AG20443 (cell line): ENCODE measurements around the gene PRKCA.
"Not testable (repeated sequence)": the region's sequence is repeated elsewhere in the genome, so short reads cannot be mapped to it uniquely, and the experiment has no call there.

Source experiments
- DNase-seq: peaks from one replicate; pipeline ENCODE4 v3.0.0; 2012; ENCODE audit warnings: low spot score, mixed read lengths

Gene PRKCA

DNA sequence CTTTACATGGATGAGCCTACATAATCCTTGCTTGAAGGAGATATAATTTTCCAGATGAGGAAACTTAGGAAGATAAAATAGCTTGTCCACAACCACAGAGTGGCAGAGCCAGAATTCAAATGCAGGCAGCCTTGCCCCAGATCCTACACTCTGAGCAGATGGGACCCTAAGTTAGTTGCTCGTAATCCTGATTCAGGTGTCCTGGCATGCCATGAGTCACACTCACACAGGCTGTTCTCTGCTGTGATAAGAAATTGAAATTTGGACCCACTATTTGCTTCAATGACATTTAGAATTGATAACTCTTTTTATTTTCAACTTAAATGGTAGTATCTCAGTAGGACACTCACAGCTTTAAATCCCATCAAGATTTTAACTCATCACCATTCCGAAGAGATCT, 381.8 kb downstream of the PRKCA start:
- no peak for DNase-seq

DNA sequence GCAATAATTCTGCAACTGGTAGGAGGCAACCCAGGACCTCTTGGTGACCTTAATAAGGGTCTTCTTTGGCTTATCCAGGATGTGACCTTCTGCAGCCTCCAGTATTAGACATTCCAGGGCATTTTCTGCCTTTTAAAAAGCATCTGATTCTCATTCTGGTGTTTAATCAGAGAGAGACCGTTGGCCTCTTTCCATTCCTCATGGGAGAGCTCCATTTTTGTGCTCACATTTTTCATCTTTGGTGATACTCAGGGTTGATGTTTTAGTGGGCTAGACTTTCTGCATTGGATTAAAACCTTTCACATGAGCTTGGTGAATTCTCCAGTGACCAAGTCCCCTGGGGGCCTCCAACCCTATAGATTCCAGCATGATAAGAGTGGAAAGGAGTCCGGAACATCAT, 382.3 kb downstream of the PRKCA start:
- no peak for DNase-seq

DNA sequence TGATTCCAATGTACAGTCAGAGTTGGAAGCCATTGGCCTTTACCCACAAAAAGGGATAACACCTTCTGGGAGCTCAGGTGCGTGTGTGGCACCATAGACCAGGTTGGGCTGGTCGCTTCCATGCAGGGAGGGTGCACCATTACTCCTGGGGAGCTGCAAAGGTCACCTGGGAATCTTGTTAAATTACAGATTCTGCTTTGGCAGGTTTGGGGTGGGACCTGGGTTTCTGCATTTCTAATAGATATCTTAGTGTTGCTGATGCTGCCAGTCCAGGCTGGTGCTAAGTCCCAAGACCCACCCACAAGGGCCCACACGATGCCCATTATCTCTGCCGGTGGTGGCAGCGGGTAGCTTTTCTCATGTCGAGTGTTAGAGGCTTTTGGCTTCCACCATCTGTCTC, 384.2 kb downstream of the PRKCA start:
- DNase-seq, result no peak

- DNase-seq, result no peak
These were observed 385.3 kb downstream of the PRKCA start for GRCh38 chr17:66687570-66688284.

GRCh38 chr17:66689221-66689620, 386.8 kb downstream of the PRKCA start:
- DNase-seq, result no peak

DNA sequence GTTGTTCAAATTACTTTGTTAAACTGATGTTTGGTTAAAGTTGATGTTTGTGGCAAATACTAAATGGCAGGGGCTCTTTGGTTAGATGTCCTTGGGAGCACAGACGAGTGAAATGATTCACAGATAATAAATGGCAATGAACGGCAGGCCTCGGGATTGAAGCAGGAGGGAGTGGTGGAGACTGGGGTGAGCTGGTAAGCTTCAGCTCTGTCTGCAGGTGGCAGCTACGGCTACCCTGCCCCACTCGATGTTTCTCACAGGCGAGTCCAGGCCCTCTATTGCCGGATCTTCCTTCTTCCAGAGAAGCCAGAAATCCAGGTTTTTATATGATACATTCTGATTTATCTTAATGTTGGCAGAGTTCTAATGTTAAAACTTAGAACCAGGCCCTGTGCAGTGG, 387.8 kb downstream of the PRKCA start:
- DNase-seq, result no peak

GRCh38 chr17:66691644-66692420, 389.4 kb downstream of the PRKCA start:
- DNase-seq, result no peak

DNA sequence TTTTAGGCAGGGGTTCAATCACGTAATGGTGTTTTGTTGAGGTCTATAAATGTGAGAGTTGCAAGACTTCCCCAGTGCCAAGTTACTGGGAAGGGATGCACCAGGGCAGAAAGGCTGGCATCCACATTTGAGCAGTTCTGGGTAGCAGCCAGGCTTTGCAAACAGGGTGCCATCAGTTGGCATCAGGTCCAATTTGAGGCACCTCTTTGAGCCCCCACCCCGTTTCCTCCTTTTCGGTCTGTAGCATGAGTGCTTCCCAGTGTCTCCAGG, 389.9 kb downstream of the PRKCA start:
- no peak for DNase-seq

DNA sequence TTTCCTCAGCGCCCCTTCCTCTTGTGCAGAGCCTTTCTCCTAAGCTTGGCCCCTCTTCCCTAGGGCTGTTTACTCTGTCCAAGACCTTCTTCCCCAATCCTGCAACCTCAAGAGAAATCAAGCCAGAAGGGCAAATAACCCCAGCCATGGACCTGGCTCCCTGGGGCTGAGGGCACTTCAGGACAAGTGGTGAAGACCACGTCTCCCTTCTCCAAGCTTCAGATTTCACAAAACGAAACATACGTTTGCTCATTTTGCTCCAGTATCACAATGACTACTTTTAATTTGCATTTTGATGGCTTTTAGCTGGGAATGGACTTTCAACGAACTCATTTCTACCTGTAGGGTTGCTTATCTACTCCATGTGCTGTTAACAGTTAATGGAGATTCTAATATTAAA, 392.7 kb downstream of the PRKCA start:
- no peak for DNase-seq

DNA sequence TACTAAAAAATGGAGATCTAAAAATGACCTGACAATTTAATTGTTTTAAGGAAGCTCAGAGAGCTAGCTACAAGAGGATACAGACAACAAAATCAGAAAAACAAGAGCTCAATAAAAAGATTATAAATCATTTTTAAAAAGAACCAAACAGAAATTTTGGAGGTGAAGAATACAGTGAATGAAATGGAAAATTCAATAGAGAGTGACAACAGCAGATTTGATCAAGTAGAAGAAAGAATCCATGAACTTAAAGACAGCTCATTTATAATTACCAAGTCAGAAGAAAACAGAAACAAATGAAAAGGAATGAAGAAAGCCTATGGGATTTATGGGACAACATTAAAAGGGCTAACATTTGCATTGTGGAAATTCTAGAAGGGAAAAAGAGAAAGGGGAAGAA, 395.9 kb downstream of the PRKCA start:
- DNase-seq, result no peak

GRCh38 chr17:66701462-66701861, 399.0 kb downstream of the PRKCA start:
- no peak for DNase-seq

DNA sequence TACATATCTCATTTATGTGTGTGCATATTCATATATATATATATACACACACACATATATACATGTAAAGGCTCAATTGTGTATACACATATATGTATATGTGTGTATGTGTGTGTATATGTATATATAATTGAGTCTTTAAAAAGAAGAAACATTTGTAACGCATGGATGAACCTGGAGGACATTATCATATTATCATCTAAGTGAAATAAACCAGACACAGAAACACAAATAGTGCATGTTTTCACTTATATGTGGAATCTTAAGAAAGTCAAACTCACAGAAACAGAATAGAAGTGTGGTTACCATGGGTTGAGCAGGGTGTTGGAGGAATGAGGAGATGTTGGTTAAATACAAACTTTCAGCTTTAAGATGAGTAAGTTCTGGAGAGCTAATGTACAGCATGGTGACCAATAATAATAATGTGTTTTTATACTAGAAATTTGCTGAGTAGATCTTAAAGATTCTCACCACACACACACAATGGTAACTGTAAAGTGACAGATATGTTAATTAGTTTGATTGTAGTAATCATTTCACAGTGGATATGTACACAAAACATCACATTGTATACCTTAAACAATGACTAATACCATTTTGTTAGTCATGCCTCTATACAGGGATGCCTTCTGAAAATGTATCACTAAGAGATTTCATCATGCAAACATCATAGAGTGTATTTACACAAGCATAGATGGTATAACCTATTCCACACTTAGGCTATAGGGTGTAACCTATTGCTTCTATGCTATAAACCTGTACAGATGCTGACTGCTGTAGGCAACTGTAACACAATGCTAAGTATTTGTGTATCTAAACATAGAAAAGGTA, 399.9 kb downstream of the PRKCA start:
- DNase-seq, result no peak

DNA sequence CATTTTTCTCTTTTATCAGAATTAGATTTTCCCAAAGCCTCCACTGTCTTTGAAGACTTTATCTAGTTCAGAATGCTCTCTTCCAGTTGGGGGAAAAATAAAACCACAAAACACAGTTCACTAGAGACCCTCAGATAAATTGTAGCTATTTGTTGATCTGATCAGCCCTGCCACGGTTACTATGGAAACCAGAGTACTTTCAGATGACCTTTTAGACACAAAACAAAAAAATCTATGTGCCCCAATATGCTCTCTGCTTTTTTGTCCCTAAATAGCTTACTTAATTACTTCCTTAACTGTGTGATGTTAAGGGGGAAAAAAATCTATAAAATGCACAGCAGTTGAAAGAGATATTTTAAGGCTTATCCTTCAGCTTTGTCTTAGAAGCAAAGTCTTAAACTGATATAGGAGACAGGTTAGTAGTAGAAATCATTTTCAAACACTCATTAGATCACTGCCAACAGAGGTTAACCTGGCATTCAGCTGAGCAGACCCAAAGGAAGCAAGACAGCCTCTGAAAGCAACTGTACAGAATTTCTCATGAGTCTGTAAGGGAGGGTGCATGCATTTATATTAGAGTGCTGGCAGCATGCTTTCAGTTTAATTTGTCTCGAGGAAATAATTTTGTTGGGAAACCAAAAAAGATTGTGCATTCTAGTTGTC, 402.6 kb downstream of the PRKCA start:
- DNase-seq, result no peak

DNA sequence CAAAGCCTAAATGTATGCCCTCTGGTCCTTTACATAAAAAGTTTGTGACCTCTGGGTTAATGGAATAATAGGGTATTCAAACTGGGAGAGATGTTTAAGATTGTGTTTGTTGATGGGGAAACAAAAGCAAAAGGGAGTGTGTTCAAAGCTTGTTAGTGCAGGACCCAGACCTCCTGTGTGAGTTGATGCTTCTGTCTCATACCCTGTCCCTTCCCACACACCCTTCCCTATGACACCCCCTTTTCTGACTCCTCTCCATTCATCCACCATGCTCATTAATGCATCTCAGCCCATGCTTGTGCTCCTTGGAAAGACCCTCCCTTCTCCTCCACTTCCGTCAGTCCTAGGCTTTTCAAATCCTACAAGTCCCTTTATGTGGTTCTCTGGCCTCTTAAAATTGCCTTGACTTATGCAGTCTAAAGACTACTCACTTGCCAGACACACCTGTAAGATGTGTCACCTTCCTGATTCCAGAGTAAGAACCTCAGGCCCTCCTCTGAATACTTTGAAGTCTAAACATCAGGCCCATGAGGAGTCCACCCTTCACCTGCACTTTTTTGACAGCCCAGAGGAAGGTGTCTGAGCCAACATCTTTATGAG, 404.5 kb downstream of the PRKCA start:
- DNase-seq, result no peak

- no peak for DNase-seq
These were observed 409.0 kb downstream of the PRKCA start for GRCh38 chr17:66711401-66711800.

- no peak for DNase-seq
These were observed 409.5 kb downstream of the PRKCA start for GRCh38 chr17:66711881-66712321.

DNA sequence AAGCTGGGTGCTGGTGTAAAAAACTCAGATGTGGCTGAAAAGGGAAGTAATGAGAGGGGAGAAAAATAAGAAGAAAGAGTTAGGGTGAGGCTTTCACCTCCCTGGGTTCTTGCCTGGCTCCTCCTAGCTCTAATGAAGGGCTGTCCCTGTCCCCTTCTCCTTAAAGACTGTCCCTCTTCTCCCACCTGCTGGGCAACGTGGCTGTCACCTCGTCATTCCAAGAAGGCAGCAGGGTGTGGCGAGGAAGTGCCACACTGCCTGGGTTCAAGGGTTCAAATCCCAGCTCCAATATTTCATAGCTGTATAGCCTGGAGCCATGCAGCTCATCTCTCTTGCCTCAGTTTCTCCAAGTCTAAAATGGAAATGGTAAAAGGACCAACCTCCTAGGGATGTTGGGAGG, 410.0 kb downstream of the PRKCA start:
- DNase-seq, result no peak

DNA sequence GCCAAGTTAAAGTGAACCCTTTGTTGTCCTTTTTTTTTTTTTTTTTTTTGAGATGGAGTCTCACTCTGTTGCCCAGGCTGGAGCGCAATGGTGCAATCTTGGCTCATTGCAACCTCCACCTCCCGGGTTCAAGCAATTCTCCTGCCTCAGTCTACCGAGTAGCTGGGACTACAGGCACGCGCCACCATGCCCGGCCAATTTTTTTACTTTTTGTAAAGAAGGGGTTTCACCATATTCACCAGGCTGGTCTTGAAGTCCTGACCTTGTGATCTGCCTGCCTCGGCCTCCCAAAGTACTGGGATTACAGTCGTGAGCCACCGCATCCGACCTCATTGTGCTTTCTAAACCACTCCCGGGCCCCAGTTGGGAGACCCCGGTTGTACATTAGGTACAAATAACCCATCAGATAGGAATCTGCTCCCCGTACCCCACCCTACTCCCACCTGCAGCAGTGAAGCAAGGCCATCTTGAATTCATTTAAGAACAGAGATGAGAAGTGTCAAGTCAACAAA, 410.7 kb downstream of the PRKCA start:
- not testable (repeated sequence) for DNase-seq

DNA sequence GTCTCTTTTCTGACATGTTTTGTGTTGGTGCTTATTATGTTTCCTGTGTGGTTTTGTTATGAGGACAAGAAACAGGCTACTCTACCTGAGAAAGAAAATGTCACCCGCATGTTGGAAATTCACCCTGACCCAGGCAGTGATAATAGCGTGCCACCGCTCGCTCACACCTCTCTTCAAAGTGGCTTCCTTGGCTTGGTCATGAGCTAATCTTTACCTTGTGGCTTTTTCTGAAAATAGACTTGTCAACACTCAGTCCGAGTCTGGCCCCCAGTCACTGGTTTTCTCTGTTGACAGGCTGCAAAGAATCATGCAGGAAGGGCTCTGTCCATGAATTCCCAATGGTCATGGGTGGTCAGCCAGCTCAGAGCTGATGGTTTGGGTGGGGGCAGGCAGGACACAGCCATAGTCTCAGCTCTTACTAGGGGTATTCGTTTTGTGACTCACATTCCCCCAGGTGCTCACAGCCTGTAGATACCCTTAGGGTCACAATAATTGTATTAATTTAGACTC, 411.2 kb downstream of the PRKCA start:
- DNase-seq, result no peak

- no peak for DNase-seq
These were observed 411.9 kb downstream of the PRKCA start for GRCh38 chr17:66714046-66715023.
